Measurements from ENCODE around the gene MRPL55.

Gene MRPL55

GRCh38 chr1:228134591-228134990, 25.5 kb upstream of the MRPL55 start:
- peaks cover 26% of the 10 kb centered on the region for H3K27me3 ChIP-seq (replicated peaks; ENCODE audit: insufficient read depth, low read length)
- no peaks in the 10 kb centered on the region for H3K9me2 ChIP-seq (replicated peaks; ENCODE audit: insufficient read depth, low read length)
- H3K36me3 ChIP-seq (replicated peaks; ENCODE audit: insufficient read depth, low read length) = no peaks in the 10 kb centered on the region
- no peaks in the 10 kb centered on the region for H4K20me1 ChIP-seq (ENCODE audit: insufficient read depth, low read length)
- no peaks in the 10 kb centered on the region for H3K79me2 ChIP-seq (ENCODE audit: low read length)
- no peak for DNase-seq
- H3K4me3 ChIP-seq (ENCODE audit: low read length) = no peak overlapping the region
- H3K27ac ChIP-seq (ENCODE audit: low read length) = no peak overlapping the region
- H3K9ac ChIP-seq (ENCODE audit: low read length) = no peak overlapping the region
- H3K4me2 ChIP-seq (ENCODE audit: low read depth, low read length) = no peak overlapping the region
- no peak overlapping the region for H2AFZ ChIP-seq (ENCODE audit: low read length)
- H3K4me1 ChIP-seq (ENCODE audit: low read length) = no peaks in the 10 kb centered on the region
- peaks cover 3% of the 10 kb centered on the region; the same call in 1 of the 2 replicates for H3F3A ChIP-seq (ENCODE audit: insufficient read depth, low read length)
- H3K9me3 ChIP-seq (replicated peaks; ENCODE audit: insufficient read depth, low read length) = no peaks in the 10 kb centered on the region
- TF ChIP-seq CTCF (IDR thresholded peaks at IDR 0.05; ENCODE audit: low read length) (no peak), EZH2phosphoT487 (IDR thresholded peaks at IDR 0.05; ENCODE audit: low read length) (no peak), EZH2 (optimal IDR thresholded peaks at IDR 0.05; ENCODE audit: low read depth, low read length) (no peak)

- Histone ChIP-seq H3K9me3 (replicated peaks; ENCODE audit: insufficient read depth, low read length) (no peaks in the 10 kb centered on the region), H3K27me3 (replicated peaks; ENCODE audit: insufficient read depth, low read length) (peaks cover 13% of the 10 kb centered on the region), H3F3A (ENCODE audit: insufficient read depth, low read length) (no peaks in the 10 kb centered on the region), H3K4me1 (ENCODE audit: low read length) (no peaks in the 10 kb centered on the region), H3K36me3 (replicated peaks; ENCODE audit: insufficient read depth, low read length) (no peaks in the 10 kb centered on the region), H3K27ac (ENCODE audit: low read length) (no peak overlapping the region), H2AFZ (ENCODE audit: low read length) (no peak overlapping the region), H3K9me2 (replicated peaks; ENCODE audit: insufficient read depth, low read length) (no peaks in the 10 kb centered on the region), H4K20me1 (ENCODE audit: insufficient read depth, low read length) (no peaks in the 10 kb centered on the region), H3K9ac (ENCODE audit: low read length) (no peak overlapping the region), H3K79me2 (ENCODE audit: low read length) (no peaks in the 10 kb centered on the region), H3K4me2 (ENCODE audit: low read depth, low read length) (no peak overlapping the region), H3K4me3 (ENCODE audit: low read length) (no peak overlapping the region)
- TF ChIP-seq CTCF (IDR thresholded peaks at IDR 0.05; ENCODE audit: low read length) (no peak), EZH2phosphoT487 (IDR thresholded peaks at IDR 0.05; ENCODE audit: low read length) (no peak), EZH2 (optimal IDR thresholded peaks at IDR 0.05; ENCODE audit: low read depth, low read length) (no peak)
- DNase-seq = no peak
Observed at GRCh38 chr1:228131766-228132165, 22.7 kb upstream of the MRPL55 start.

- H2AFZ ChIP-seq (ENCODE audit: low read length) = no peak overlapping the region
- H4K20me1 ChIP-seq (ENCODE audit: insufficient read depth, low read length) = no peaks in the 10 kb centered on the region
- no peaks in the 10 kb centered on the region for H3K36me3 ChIP-seq (replicated peaks; ENCODE audit: insufficient read depth, low read length)
- no peak overlapping the region for H3K27ac ChIP-seq (ENCODE audit: low read length)
- H3K9ac ChIP-seq (ENCODE audit: low read length) = no peak overlapping the region
- H3K9me2 ChIP-seq (replicated peaks; ENCODE audit: insufficient read depth, low read length) = no peaks in the 10 kb centered on the region
- DNase-seq = no peak
- TF ChIP-seq EZH2 (optimal IDR thresholded peaks at IDR 0.05; ENCODE audit: low read depth, low read length) (no peak), CTCF (IDR thresholded peaks at IDR 0.05; ENCODE audit: low read length) (no peak), EZH2phosphoT487 (IDR thresholded peaks at IDR 0.05; ENCODE audit: low read length) (no peak)
- H3K4me2 ChIP-seq (ENCODE audit: low read depth, low read length) = no peak overlapping the region
- H3K4me3 ChIP-seq (ENCODE audit: low read length) = no peak overlapping the region
- H3K79me2 ChIP-seq (ENCODE audit: low read length) = no peaks in the 10 kb centered on the region
- H3F3A ChIP-seq (ENCODE audit: insufficient read depth, low read length) = no peaks in the 10 kb centered on the region
- no peaks in the 10 kb centered on the region for H3K9me3 ChIP-seq (replicated peaks; ENCODE audit: insufficient read depth, low read length)
- no peaks in the 10 kb centered on the region for H3K27me3 ChIP-seq (replicated peaks; ENCODE audit: insufficient read depth, low read length)
- H3K4me1 ChIP-seq (ENCODE audit: low read length) = no peaks in the 10 kb centered on the region
Observed at GRCh38 chr1:228125185-228125584, 16.1 kb upstream of the MRPL55 start.
